HG02678 (cell line): ENCODE data around the gene SYT3.
A peak's percentile ranks its signal among the peaks of the same experiment; 100 is the strongest.

Experiments
- ATAC-seq: cut with Tn5 transposase; IDR thresholded peaks from one replicate; pipeline ENCODE4 v1.9.1; 2021; ENCODE audit warnings: mild to moderate bottlenecking, moderate library complexity; ENCODE audit not compliant: unreplicated experiment

The SYT3 gene

DNA sequence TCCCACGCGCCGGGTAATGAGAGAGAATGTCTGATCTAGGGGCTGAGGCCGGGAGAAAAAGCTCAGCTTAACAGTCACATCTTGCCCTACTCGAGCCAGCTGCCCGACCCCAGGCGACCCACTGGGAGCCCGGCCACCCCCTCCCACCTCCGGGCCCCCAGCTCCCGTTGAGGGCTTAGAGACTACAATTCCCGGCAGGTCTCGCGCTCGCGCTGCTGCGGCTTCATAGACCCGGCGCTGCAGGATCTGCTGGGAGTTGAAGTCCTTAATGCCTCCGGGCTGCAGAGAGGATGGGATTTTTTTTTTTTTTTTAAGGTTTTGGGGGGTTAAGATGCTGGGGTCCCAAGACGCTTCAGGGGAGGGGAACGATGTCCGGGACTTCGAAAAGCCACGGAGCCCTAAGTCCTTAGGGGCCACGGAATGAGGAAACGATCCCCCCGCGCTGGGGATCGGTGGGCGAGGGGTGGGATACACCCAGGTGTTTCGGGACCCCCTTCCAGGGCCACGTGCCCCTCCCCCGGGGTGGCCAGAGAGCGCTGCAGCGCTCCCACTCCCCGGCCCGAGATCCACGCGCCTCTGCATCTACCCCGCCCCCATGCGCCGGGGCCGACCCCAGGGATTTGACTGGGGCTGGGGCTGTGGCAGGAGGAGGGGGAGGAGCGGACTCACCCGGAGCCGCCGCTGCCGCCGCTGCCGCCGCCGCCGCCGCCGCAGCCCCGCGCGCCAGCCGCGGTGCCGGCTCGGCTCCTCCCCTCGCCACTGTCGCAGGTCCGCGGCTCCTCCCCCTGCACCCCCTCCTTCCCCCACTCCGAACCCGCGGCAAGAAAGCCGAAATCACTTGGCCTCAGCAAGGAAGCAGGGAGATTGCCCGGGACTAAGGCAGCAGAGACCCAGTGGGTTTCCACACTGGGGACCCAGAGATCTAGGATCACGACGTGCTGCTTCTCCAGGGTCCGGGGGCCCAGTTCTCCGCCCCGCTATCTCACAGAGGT lies at the start of gene SYT3:
SYT3 (minus strand) TSS at position 761 of the 992 bp plus-strand sequence. CDS start 2,470 bp downstream, outside the sequence.
- no peak for ATAC-seq

DNA sequence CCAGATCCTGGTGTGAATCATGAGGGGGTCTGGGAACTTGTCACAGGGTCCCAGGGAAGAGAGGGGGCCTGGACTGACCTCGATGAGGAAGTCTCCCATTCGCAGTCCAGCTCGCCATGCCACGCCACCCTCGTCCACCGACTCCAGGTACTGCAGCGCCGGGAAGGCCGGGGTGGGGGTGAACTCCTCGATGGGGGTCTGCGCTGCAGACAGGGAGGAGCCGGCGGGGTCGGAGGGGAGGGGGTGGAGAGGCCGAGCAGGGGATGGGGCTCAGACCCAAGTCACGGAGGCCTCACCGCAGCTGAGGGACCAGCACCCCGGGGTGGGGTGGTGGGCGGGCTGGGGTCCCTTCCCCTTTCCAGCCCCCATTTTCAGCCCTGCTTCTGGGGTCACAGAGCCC lies 49.1 kb upstream of the SYT3 start:
- ATAC-seq, result no peak

DNA sequence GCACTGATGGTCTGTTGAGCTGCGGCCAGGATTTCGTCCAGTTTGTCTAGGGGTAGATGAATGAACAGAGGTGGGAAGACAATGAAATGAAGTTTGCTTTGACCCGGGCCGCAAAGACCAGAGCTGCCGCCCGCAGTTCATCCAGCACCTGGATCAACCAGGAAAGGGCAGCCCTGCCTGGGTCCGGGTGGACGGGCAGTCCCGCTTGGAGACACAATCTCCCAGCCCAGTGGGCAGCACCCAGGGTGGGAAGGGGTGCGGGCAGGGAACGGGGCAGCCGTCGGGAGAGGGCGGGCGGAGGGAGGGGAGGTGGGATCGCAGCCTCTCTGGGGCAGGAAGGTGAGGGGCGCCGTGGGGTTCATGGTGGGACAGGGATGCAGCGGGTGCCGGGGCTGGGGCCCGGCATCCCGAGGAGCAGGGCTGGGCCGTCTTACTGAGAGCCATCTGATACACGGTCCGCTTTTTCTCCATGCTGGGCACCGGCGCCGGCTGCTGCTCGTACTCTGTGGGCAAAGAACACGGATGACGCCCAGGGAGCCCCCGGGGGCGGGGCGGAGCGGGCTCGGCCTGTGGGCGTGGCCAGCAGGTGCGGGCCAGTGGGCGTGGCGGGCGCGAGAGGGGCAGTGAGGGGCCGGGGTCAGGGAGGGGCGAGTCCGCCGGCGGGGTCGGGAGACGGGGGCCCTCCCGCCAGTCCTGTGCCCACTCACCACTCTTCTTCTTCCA lies 46.8 kb upstream of the SYT3 start:
- no peak for ATAC-seq

- peak; percentile 74 for ATAC-seq
These were observed 39.8 kb upstream of the SYT3 start for GRCh38 chr19:50679177-50680125.

GRCh38 chr19:50678323-50678722 lies 38.6 kb upstream of the SYT3 start:
- ATAC-seq, result no peak

DNA sequence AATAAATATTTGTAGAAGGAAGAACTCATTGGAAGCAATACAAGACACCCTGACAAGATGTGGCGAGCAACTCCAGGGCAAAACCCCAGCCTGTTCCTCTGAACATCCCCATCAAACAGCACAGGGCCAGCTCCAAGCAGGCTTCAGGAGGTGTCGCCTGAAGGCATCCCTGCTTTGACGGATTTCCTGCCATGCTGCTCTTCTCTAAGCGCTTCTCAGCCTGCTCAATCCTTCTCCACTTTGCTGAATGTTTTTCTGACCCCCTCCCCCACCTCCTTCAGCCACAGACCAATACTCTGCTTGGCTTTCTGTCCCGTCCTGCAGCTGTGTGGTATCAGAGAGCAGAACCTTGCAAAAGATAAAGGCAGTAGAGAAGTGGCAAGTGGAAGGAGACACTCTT lies 38.0 kb upstream of the SYT3 start:
- ATAC-seq, result no peak

- ATAC-seq, result no peak
These were observed 37.0 kb upstream of the SYT3 start for GRCh38 chr19:50676625-50677197.

DNA sequence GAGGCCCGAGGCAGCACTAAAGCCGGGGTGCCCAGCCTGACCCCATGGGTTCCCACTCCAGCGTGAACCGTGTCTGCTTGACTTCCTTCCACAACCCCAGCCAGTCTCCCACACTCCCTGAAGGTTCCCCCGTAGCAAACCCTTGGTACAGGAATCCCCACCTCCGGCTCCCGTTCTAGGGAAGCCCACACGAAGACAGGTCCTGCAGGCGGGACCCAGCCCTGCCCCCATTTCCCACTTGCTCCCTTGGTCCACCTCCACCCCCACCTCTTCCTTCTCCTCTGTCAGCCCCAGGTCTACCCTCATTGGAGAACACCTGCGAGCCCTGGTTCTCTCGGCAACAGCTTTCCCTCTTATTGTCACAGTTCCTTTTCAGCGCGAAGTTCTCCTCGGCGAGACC lies 33.4 kb upstream of the SYT3 start:
- no peak for ATAC-seq

- ATAC-seq, result no peak
These were observed 30.4 kb upstream of the SYT3 start for GRCh38 chr19:50670102-50670380.

GRCh38 chr19:50669302-50670101 lies 29.8 kb upstream of the SYT3 start:
- no peak for ATAC-seq

GRCh38 chr19:50668879-50669278 lies 29.2 kb upstream of the SYT3 start:
- no peak for ATAC-seq

DNA sequence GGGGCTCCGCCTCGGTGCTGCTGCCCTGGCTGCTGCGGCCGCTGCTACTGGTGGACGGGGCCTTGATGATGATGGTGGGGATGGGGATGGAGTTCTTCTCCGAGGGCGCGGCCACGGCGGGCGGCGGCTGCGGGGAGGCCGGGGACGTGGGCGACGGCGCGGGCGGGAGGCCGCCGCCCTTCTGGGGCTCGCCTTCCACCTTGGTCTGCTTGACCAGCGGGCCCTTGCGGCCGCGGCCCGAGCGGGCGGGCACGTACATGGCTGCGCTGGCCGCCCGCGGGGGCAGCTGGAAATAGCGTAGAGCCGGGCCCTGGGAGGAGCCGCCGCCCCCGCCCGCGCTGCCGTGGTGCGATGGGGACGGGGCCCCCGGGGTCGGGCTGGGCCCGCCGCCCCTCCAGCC lies 28.7 kb upstream of the SYT3 start:
- no peak for ATAC-seq

DNA sequence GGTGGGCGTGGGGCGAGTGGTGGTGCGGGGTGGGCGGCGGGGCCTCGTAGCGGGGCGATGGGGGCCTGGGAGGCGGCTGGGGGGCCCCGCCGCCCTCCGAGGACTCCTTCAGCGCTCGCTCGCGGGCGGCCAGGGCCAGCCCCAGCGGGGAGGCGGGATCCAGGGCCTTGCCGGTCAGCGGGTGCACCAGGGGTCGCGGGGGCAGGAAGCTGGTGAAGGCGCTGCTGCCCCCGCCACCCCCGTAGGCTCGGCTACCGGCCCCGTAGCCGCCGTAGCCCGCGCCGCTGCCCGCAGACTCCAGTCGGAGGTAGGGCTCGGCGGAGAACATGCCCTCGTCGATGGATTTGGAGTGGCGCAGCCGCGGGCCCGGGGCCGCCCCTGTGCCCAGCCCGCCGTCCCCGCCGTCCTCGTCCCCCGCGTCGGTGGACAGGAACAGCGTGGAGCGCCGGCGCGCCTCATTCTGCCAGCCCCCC lies 28.1 kb upstream of the SYT3 start:
- ATAC-seq, result no peak

DNA sequence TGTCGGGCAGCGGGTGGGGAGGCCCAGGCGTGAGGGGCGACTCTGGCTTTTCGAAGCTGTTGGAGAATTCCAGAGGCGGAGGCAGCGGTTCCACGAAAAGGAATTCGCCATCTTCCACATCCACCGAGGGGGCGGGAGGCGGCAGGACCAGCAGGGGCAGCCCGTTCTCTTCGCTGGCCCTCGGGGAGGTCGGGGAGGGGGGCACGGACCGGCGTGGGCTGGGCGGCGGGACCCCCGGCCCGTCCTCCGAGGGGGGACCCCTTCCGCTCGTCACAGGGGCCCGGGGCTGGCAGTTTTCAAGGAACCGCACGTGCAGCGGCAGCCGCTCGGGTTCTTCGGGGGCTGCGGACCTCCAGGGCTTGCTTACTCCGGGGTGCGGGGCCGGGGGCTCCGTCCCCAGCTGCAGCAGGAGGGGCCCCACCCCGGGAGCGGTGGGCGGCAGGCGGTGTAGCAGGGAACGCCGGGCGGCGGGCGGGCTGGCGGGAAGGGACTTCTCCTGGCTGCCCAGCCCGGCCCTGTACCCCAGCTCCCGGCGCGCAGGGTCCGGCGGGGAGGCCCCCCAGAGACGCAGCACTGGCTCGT lies 27.6 kb upstream of the SYT3 start:
- ATAC-seq, result no peak

GRCh38 chr19:50666346-50667176 lies 26.9 kb upstream of the SYT3 start:
- no peak for ATAC-seq

DNA sequence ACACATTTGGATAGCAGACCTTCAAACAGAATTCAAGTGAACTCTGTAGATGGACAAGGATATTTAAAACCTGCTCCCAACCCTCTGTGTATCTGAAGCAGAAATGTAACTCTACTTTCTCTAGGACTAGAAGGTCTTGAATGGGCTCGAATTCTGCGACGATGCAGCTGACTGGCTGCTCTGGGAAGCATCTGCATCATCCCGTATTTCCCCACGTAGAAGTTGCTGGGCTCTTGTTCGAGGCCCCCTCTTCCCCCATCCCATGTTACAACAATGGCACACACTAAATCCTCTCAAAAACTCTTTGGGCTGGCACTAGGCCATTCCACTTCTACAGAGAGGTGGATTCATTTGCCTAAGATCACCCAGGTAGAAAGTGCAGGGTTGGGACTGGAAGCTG lies 24.5 kb upstream of the SYT3 start:
- ATAC-seq, result no peak

DNA sequence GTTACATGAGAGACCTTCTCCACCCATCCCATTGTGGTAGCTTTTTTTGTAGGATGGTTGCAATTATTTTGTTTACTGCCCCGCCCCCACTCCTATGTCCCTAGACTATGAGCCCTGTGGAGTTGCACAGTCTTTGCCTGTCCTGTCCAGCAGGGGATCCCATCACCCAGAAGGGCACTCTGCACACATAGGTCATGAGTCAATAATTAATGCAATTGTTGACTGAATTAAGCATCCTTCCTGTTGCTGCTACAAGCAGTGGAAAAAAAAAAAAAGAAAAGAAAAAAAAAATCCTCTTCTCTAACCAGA lies 23.8 kb upstream of the SYT3 start:
- ATAC-seq, result no peak

GRCh38 chr19:50662651-50663481 lies 23.2 kb upstream of the SYT3 start:
- ATAC-seq, result no peak
